SKM-1 (cell line): Measurements from ENCODE around the gene OGFOD2.

ENCODE experiments used
- DNase-seq: peaks from one replicate; lab custom pipeline; 2025; ENCODE audit not compliant: unreplicated experiment; lab: John Stamatoyannopoulos, UW

Gene OGFOD2

GRCh38 chr12:122951406-122951805 is 23.6 kb upstream of the OGFOD2 start:
- DNase-seq, result no peak

- peak; percentile 1 for DNase-seq
Observed at GRCh38 chr12:122951979-122952892, 22.8 kb upstream of the OGFOD2 start.

DNA sequence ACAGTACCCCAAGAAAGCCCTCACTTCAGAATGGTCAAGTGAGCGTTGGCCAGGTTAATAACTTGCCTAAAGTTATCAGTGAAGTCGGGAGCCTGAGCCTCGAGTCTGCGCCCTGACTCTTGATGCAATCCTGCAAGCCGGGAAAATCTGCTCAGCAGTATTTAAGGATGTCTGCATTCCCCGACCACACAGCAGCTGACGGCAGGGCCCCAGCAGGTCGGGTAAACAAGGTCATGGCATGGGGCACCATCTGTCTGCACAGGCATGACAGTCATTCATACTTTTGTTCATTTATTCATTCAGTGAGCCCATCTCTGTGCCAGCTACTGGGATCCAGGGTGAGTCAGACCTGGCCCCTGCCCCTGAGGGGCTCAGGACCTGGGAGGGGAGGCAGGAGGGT is 19.9 kb upstream of the OGFOD2 start:
- no peak for DNase-seq

- no peak for DNase-seq
Observed at GRCh38 chr12:122956035-122956434, 19.0 kb upstream of the OGFOD2 start.

- no peak for DNase-seq
Observed at GRCh38 chr12:122958198-122958888, 16.7 kb upstream of the OGFOD2 start.

GRCh38 chr12:122959566-122960192 is 15.4 kb upstream of the OGFOD2 start:
- no peak for DNase-seq

- DNase-seq, result no peak
Observed at GRCh38 chr12:122960193-122960569, 14.9 kb upstream of the OGFOD2 start.

DNA sequence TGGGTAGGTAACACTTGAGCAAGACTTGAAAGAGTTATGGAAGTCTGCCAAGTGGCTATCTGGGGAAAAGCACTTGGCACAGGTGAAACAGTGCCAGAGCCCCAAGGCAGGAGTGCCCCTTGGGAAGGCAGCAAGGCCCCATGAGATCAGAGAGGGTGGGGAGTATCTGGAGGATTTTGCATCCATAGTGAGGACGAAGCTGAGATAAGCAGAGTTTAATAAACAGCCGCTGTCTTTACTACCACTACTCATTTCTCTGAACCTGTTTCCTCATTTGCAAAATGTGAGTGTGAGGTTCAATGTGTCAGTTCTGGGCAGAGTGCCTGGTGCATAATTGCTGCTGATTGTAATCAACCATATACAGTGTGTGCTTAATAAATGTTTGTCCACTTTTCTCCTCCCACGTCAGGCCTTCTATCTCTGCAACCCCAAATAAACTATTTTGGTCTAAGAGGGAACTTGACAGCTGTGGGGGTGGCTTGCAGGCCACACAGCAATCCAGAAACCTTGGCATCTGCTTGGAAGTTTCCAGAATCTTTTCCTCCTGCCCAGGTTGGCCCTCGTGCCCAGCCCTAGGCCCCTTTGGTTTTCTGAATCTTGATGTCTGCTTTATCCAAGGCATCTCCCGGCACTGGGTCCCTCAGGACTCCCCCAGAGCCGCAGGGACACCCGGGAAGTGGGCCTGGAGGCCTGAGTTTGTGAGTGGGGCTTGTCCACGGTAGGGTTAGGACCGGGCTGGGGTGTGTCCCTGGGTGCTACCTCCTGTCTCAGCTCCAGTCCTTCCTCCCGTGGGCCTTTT is 13.3 kb upstream of the OGFOD2 start:
- DNase-seq, result no peak

GRCh38 chr12:122963941-122964265 is 11.1 kb upstream of the OGFOD2 start:
- DNase-seq, result no peak

DNA sequence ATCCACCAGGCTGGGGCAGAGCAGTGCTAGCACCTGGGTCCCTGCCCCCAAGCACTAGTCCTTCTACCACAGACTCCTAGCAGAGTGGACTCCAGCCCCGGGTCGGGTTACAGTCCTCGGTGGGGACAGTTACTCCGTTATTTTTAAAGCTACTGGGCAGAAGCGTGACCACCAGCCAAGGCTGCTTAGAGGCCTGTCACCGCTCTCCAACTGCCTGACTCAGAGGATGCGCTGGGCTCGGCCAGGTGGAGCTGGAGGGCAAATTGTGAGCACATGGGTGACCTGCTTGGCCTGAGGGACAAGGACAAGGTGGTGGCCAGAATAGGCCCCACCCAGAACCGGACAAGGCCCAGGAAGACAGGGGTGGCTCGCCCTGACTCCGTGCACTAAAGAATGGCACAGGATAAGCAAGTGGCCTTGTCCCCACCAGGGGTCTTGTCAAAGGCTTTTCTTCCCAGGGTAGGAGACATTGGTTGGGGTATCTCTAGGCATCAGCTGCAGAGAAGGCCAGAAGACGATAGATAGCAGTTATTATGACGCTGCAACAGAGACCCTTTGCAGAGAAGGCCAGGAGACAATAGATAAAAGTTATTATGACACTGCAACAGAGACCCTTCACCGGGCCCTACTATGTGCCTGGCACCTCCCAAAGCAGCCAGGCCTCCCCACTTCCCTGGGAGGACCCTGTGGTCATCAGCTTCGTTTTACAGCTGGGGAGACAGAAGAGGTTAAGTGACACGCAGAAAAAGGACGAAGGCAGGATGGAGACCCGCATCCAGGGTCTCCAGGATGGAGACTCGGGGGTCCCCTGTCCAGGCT is 10.4 kb upstream of the OGFOD2 start:
- no peak for DNase-seq

DNA sequence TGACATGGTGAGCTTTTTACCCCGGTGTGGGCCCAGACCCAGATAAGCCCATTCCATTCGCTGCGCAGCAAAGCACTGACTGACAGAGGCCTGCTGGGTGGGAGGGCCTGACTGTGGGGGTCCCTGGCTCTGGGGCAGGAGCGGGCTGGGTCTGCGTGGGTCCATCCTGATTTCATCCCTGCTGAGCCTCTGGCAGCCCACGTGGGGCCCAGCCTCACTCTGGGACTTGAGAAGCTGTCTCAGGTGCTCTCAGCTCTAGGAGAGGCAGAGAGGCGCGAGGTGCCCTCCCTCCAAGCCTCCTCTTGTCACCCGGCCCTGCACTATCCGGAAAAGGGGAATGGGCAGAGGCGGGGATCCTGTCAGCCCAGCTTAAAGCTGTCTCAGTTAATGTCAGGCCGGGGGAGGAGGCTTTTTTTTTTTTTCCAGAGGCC is 9.7 kb upstream of the OGFOD2 start:
- no peak for DNase-seq

- DNase-seq, result peak; percentile 11
Observed at GRCh38 chr12:122965851-122966742, 8.9 kb upstream of the OGFOD2 start, which contains the start of gene ABCB9. Gene ABCB9 (minus strand): TSS chr12:122966463. CDS start chr12:122960235, 6,228 bp downstream.

- DNase-seq, result no peak
Observed at GRCh38 chr12:122966743-122967550, 8.1 kb upstream of the OGFOD2 start.

DNA sequence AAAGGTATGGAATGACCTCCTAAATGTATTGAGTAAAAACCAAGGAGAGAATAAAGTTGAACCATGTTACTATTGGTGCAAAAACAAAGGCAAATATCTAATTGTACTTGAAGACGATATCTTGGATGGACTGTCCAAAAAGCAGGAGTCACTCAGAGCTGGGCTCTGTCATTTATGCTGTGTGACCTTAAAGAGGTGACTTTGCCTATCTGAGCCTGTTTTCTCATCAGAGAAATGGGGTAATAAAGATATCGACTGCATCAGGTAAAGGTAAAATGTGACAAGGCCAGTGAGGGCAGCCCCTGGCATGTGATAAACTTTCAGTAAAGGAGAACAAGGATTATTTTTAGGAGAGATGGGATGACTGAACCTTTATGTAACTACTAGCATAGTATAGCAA is 6.9 kb upstream of the OGFOD2 start:
- no peak for DNase-seq

DNA sequence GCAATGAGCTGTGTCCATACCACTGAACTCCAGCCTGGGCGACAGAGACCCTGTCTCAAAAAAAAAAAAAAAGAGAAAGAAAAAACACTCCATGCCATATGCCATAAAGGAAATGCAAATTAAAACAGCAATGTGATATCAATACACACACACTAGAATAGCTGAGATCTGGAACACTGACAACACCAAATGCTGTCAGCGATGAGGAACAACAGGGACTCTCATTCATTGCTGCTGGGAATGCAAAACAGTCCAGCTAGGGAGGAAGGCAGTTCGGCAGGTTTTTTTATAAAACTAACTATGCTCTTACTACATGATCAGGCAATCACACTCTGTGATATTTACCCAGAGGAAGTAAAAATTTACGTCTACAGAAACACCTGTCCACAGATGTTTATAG is 5.4 kb upstream of the OGFOD2 start:
- no peak for DNase-seq

GRCh38 chr12:122974274-122974891 is 661 bp upstream of the OGFOD2 start:
- peak; percentile 72 for DNase-seq

DNA sequence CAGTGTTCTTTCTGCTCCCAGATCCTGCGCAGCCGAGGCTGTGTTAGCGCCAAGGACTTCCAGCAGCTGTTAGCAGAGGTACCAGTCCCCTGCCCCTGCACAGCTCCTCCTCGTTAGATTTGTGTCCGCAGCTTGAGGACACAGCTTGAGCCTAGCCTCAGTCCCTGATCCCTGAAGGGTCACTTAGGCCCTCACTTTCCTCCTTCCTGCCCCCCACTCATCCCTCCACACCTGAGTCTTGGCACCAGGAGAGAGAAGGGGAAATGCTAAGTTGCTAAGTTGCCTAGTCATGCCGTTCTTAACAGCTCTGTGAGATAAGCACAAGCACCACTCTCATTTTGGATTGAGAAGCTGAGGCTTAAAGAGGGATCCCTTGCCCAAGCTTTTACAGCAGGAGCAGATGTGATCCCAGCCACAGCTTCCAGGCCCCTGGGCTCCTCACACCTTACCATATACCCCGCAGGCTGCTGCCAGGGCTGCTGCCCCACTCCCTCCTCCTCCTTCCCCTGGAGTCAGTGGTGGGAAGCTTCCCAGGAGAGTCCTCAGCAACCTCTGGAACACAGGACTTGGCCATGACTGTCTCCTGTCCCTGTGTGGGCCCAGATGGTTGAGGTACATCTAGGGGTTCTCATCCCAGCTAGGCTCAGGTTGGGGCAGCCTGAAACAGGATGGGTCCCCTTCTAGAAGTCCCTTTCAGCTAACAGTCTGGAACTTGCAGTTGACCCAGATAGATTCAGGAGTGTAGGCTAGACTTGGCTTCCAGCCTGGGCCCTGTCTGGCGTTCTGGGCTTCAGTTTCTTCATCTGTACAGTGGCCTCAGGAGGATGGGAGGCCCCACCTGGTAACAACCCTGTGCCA is 975 bp downstream of the OGFOD2 start:
- DNase-seq, result no peak
